Mesendoderm (in vitro differentiated cells): ENCODE data around the gene CENPK. TPM values are rescaled to one million over a fixed set of nuclear protein-coding genes. Genes with fewer than 3 reads are reported as not detected.

Experiments used
- small RNA-seq: library from polyadenylated mRNA; stranded (forward); fragments of <200 nt; extraction: miRNeasy Mini kit (QIAGEN cat#:217004); gene quantifications from one replicate; pipeline ENCODE3, GENCODE V24; 2013; ENCODE audit not compliant: insufficient read depth

Gene CENPK

Small RNAs within 50 kb of the gene (small RNA-seq; reads per million reads assigned to genes)
- gene RNU6-540P = not detected
